ENCODE measurements around the gene RHBDL2. TPM values are rescaled to one million over a fixed set of nuclear protein-coding genes. Genes with fewer than 3 reads are reported as not detected.

The RHBDL2 gene
- total RNA-seq, 1 experiment from 2014 or later = 10.9 TPM

- H3K36me3 Mint-ChIP-seq (ENCODE audit: insufficient read depth, unreplicated experiment) = peaks cover 4% of the 10 kb centered on the region
- H3K9me3 Mint-ChIP-seq (ENCODE audit: low read depth, unreplicated experiment) = no peaks in the 10 kb centered on the region
- no peak overlapping the region for H3K27ac Mint-ChIP-seq (ENCODE audit: unreplicated experiment)
- CTCF ChIA-PET = no interaction called here
- intact Hi-C loops (cut with micrococcal nuclease; ENCODE audit: unreplicated experiment) = no loop called here
- H3K4me3 Mint-ChIP-seq (ENCODE audit: low read depth, unreplicated experiment) = peak overlapping the region; percentile 37
- DNase-seq = no peak
- BruUV-seq (replicated peaks) = no TSS peak
- H3K4me1 Mint-ChIP-seq (ENCODE audit: low read depth, unreplicated experiment) = peaks cover 21% of the 10 kb centered on the region
- TF ChIP-seq CTCF (IDR thresholded peaks at IDR 0.05; ENCODE audit: unreplicated experiment) = no peak
- H3K27me3 Mint-ChIP-seq (ENCODE audit: unreplicated experiment) = no peaks in the 10 kb centered on the region
Measured at GRCh38 chr1:38950553-38950952, 8.9 kb upstream of the RHBDL2 start.

- no peak for TF ChIP-seq CTCF (IDR thresholded peaks at IDR 0.05; ENCODE audit: unreplicated experiment)
- no TSS peak for BruUV-seq (replicated peaks)
- Mint-ChIP-seq H3K4me3 (ENCODE audit: low read depth, unreplicated experiment) (no peak overlapping the region), H3K4me1 (ENCODE audit: low read depth, unreplicated experiment) (peaks cover 21% of the 10 kb centered on the region), H3K9me3 (ENCODE audit: low read depth, unreplicated experiment) (no peaks in the 10 kb centered on the region), H3K27me3 (ENCODE audit: unreplicated experiment) (no peaks in the 10 kb centered on the region), H3K27ac (ENCODE audit: unreplicated experiment) (no peak overlapping the region), H3K36me3 (ENCODE audit: insufficient read depth, unreplicated experiment) (peaks cover 15% of the 10 kb centered on the region)
- intact Hi-C loops (cut with micrococcal nuclease; ENCODE audit: unreplicated experiment) = loop anchor here (5.0 kb wide), 1 partner anchor 48 kb away; the partner anchor contains the start of gene AKIRIN1
- no peak for DNase-seq
- CTCF ChIA-PET = interaction anchor here (0.7 kb wide), 1 partner anchor 117 kb away, joined by 3 read pairs; no protein-coding TSS in a partner anchor
Measured at GRCh38 chr1:38944547-38944946, 2.9 kb upstream of the RHBDL2 start.

- no peak overlapping the region for H3K4me3 Mint-ChIP-seq (ENCODE audit: low read depth, unreplicated experiment)
- H3K36me3 Mint-ChIP-seq (ENCODE audit: insufficient read depth, unreplicated experiment) = peaks cover 15% of the 10 kb centered on the region
- H3K9me3 Mint-ChIP-seq (ENCODE audit: low read depth, unreplicated experiment) = no peaks in the 10 kb centered on the region
- peaks cover 33% of the 10 kb centered on the region for H3K4me1 Mint-ChIP-seq (ENCODE audit: low read depth, unreplicated experiment)
- no TSS peak for BruUV-seq (replicated peaks)
- H3K27ac Mint-ChIP-seq (ENCODE audit: unreplicated experiment) = no peak overlapping the region
- CTCF ChIA-PET = interaction anchor here (0.6 kb wide), 1 partner anchor 1533 kb away, joined by 3 read pairs; no protein-coding TSS in a partner anchor
- no peak for TF ChIP-seq CTCF (IDR thresholded peaks at IDR 0.05; ENCODE audit: unreplicated experiment)
- DNase-seq = no peak
- intact Hi-C loops (cut with micrococcal nuclease; ENCODE audit: unreplicated experiment) = loop anchor here (5.0 kb wide), 1 partner anchor 49 kb away; the partner anchor contains the start of gene AKIRIN1
- no peaks in the 10 kb centered on the region for H3K27me3 Mint-ChIP-seq (ENCODE audit: unreplicated experiment)
Measured at GRCh38 chr1:38942664-38943428, 1.2 kb upstream of the RHBDL2 start.

- TSS peak; percentile 38 for BruUV-seq (replicated peaks)
- DNase-seq = peak; percentile 44
- Mint-ChIP-seq H3K4me3 (ENCODE audit: low read depth, unreplicated experiment) (peak overlapping the region; percentile 91), H3K36me3 (ENCODE audit: insufficient read depth, unreplicated experiment) (peaks cover 15% of the 10 kb centered on the region), H3K27ac (ENCODE audit: unreplicated experiment) (peak overlapping the region; percentile 34), H3K9me3 (ENCODE audit: low read depth, unreplicated experiment) (no peaks in the 10 kb centered on the region), H3K27me3 (ENCODE audit: unreplicated experiment) (no peaks in the 10 kb centered on the region), H3K4me1 (ENCODE audit: low read depth, unreplicated experiment) (peaks cover 33% of the 10 kb centered on the region)
- TF ChIP-seq CTCF (IDR thresholded peaks at IDR 0.05; ENCODE audit: unreplicated experiment) = peak; percentile 10
- intact Hi-C loops (cut with micrococcal nuclease; ENCODE audit: unreplicated experiment) = loop anchor here (5.0 kb wide), 1 partner anchor 51 kb away; the partner anchor contains the start of gene AKIRIN1
- CTCF ChIA-PET = interaction anchor here (1.1 kb wide), 1 partner anchor 12 kb away, joined by 3 read pairs; no protein-coding TSS in a partner anchor
Measured at GRCh38 chr1:38941093-38941492, 537 bp downstream of the RHBDL2 start.
